Tibial nerve (tissue), 3 donors: ENCODE results near the gene CRYBG1.

ENCODE experiments used
- POLR2A ChIP-seq, 2 donors: fragments of 450-650 bp; IDR thresholded peaks; one replicate each; pipeline ENCODE4 v1.6.1; 2017; ENCODE audit warnings: antibody characterized with exemption in 2 of 2, mild to moderate bottlenecking in 2 of 2, moderate library complexity in 2 of 2
- TF ChIP-seq, protein P1 (sequence below), 5 experiments: fragments of 200-600 bp in 3 of 5; fragments of 450-650 bp in 2 of 5; sonication (generic) in 3 of 5; IDR thresholded peaks; one replicate each; pipeline ENCODE4 v1.5.1; 2016 to 2019; ENCODE audit warnings: antibody characterized with exemption in 5 of 5, mild to moderate bottlenecking in 3 of 5, moderate library complexity in 2 of 5

GRCh38 chr6:106514583-106514885 lies 154.0 kb downstream of the CRYBG1 start:
- TF ChIP-seq POLR2A (IDR thresholded peaks at IDR 0.05): no peak
- TF ChIP-seq, protein P1, sequence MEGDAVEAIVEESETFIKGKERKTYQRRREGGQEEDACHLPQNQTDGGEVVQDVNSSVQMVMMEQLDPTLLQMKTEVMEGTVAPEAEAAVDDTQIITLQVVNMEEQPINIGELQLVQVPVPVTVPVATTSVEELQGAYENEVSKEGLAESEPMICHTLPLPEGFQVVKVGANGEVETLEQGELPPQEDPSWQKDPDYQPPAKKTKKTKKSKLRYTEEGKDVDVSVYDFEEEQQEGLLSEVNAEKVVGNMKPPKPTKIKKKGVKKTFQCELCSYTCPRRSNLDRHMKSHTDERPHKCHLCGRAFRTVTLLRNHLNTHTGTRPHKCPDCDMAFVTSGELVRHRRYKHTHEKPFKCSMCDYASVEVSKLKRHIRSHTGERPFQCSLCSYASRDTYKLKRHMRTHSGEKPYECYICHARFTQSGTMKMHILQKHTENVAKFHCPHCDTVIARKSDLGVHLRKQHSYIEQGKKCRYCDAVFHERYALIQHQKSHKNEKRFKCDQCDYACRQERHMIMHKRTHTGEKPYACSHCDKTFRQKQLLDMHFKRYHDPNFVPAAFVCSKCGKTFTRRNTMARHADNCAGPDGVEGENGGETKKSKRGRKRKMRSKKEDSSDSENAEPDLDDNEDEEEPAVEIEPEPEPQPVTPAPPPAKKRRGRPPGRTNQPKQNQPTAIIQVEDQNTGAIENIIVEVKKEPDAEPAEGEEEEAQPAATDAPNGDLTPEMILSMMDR (IDR thresholded peaks at IDR 0.05): no peak
